GM12874 (cell line): ENCODE results near the gene QKI.

Source experiments
- CTCF ChIP-seq: IDR thresholded peaks from 2 replicates; pipeline ENCODE4 v1.5.1; 2011; ENCODE audit warnings: low read depth, mild to moderate bottlenecking, control low read depth, low read length, moderate library complexity; ENCODE audit not compliant: insufficient read depth

The QKI gene

GRCh38 chr6:163463180-163463579, 48.7 kb downstream of the QKI start:
- no peak for TF ChIP-seq CTCF

- TF ChIP-seq CTCF = no peak
Measured at GRCh38 chr6:163463795-163464194, 49.3 kb downstream of the QKI start.

GRCh38 chr6:163466839-163467390, 52.4 kb downstream of the QKI start:
- TF ChIP-seq CTCF = no peak

- no peak for TF ChIP-seq CTCF
Measured at GRCh38 chr6:163468738-163469137, 54.2 kb downstream of the QKI start.

GRCh38 chr6:163469459-163469985, 55.0 kb downstream of the QKI start:
- TF ChIP-seq CTCF = no peak

- TF ChIP-seq CTCF = no peak
Measured at GRCh38 chr6:163470611-163471010, 56.1 kb downstream of the QKI start.

GRCh38 chr6:163474581-163474980, 60.1 kb downstream of the QKI start:
- TF ChIP-seq CTCF = no peak

- TF ChIP-seq CTCF = no peak
Measured at GRCh38 chr6:163483107-163483506, 68.6 kb downstream of the QKI start.
